Endodermal cell (in vitro differentiated cells): Measurements from ENCODE around the gene PTPN9. TPM values are rescaled to one million over a fixed set of nuclear protein-coding genes. Genes with fewer than 3 reads are reported as not detected.

ENCODE experiments used
- DNase-seq: peaks from one replicate; pipeline ENCODE4 v3.0.0-alpha.2; 2017
- H3K27ac ChIP-seq: 2 replicates; pipeline ENCODE4 v1.5.1; 2013; ENCODE audit warnings: mild to moderate bottlenecking, low read depth, low read length, moderate library complexity
- H3K27me3 ChIP-seq: 2 replicates; pipeline ENCODE4 v1.6.1; 2013; ENCODE audit warnings: mild to moderate bottlenecking, low read length, moderate library complexity; ENCODE audit not compliant: insufficient read depth, control insufficient read depth, poor library complexity, severe bottlenecking
- H3K36me3 ChIP-seq: 2 replicates; pipeline ENCODE4 v1.7.0; 2013; ENCODE audit warnings: mild to moderate bottlenecking, low read length, moderate library complexity; ENCODE audit not compliant: control insufficient read depth, insufficient read depth
- H3K4me1 ChIP-seq: one replicate; pipeline ENCODE4 v1.7.0; 2013; ENCODE audit warnings: low read length; ENCODE audit not compliant: control insufficient read depth, insufficient read depth
- H3K4me3 ChIP-seq: 2 replicates; pipeline ENCODE4 v1.5.1; 2013; ENCODE audit warnings: mild to moderate bottlenecking, low read length, moderate library complexity
- H3K9ac ChIP-seq: 2 replicates; pipeline ENCODE4 v1.6.1; 2013; ENCODE audit warnings: mild to moderate bottlenecking, low read length, moderate library complexity; ENCODE audit not compliant: poor library complexity, severe bottlenecking; ENCODE audit errors: extremely low read depth
- H3K9me3 ChIP-seq: 2 replicates; pipeline ENCODE4 v1.6.1; 2013; ENCODE audit warnings: mild to moderate bottlenecking, low read length, moderate library complexity; ENCODE audit not compliant: control insufficient read depth
- H3K27ac Mint-ChIP-seq: 2 replicates; pipeline ENCODE4 v1.8.0; 2020; ENCODE audit warnings: mixed read lengths
- H3K27me3 Mint-ChIP-seq: 2 replicates; pipeline ENCODE4 v1.8.0; 2021; ENCODE audit warnings: mild to moderate bottlenecking, mixed read lengths; ENCODE audit not compliant: insufficient read depth
- H3K36me3 Mint-ChIP-seq: 2 replicates; pipeline ENCODE4 v1.8.0; 2020; ENCODE audit warnings: low read depth, mixed read lengths
- H3K4me1 Mint-ChIP-seq: 2 replicates; pipeline ENCODE4 v1.8.0; 2020; ENCODE audit warnings: mixed read lengths
- H3K4me3 Mint-ChIP-seq: 2 replicates; pipeline ENCODE4 v1.8.0; 2020; ENCODE audit warnings: mild to moderate bottlenecking, moderate library complexity, mixed read lengths
- H3K9me3 Mint-ChIP-seq: 2 replicates; pipeline ENCODE4 v1.8.0; 2020; ENCODE audit warnings: mild to moderate bottlenecking, mixed read lengths
- WGBS, 2 experiments: methylation state at CpG; one replicate each; pipeline versions ENCODE4 v1.1.5 to v1.1.7; 2013; ENCODE audit warnings: missing lambda C conversion rate in 2 of 2, mixed read lengths in 1 of 2; ENCODE audit not compliant: insufficient coverage in 1 of 2, insufficient read length in 1 of 2; 5-methylcytosine and 5-hydroxymethylcytosine counted together
- total RNA-seq, 2 donors: library from RNA; stranded (reverse); fragmentation: NEBNext Ultra II Directional in 1 of 2; extraction: Animal tissue kit (Norgen Biotek cat#: 25700) in 1 of 2; gene quantifications; 2 replicates in 1 of 2; 3 replicates in 1 of 2; pipeline ENCODE4 v1.2.1, GENCODE V29; 2021
- TF ChIP-seq, protein P1 (sequence below): fragments of 200-600 bp; sonication (generic); conservative IDR thresholded peaks from 2 replicates; pipeline ENCODE4 v1.5.0; 2021; ENCODE audit warnings: antibody characterized with exemption, mild to moderate bottlenecking

Gene PTPN9
- total RNA-seq, 2 donors from 2014 or later = 49.1 to 53.5 TPM

- H3K9me3 Mint-ChIP-seq = peaks cover 10% of the 10 kb centered on the region
- Histone ChIP-seq H3K27ac (no peak overlapping the region), H3K4me3 (no peak overlapping the region), H3K27me3 (no peaks in the 10 kb centered on the region), H3K9me3 (no peaks in the 10 kb centered on the region), H3K9ac (no peak overlapping the region), H3K4me1 (no peaks in the 10 kb centered on the region), H3K36me3 (peaks cover 22% of the 10 kb centered on the region)
- TF ChIP-seq, protein P1, sequence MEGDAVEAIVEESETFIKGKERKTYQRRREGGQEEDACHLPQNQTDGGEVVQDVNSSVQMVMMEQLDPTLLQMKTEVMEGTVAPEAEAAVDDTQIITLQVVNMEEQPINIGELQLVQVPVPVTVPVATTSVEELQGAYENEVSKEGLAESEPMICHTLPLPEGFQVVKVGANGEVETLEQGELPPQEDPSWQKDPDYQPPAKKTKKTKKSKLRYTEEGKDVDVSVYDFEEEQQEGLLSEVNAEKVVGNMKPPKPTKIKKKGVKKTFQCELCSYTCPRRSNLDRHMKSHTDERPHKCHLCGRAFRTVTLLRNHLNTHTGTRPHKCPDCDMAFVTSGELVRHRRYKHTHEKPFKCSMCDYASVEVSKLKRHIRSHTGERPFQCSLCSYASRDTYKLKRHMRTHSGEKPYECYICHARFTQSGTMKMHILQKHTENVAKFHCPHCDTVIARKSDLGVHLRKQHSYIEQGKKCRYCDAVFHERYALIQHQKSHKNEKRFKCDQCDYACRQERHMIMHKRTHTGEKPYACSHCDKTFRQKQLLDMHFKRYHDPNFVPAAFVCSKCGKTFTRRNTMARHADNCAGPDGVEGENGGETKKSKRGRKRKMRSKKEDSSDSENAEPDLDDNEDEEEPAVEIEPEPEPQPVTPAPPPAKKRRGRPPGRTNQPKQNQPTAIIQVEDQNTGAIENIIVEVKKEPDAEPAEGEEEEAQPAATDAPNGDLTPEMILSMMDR = no peak
- H3K36me3 Mint-ChIP-seq = peaks cover 28% of the 10 kb centered on the region
- no peak overlapping the region for H3K4me3 Mint-ChIP-seq
- H3K4me1 Mint-ChIP-seq = peaks cover 1% of the 10 kb centered on the region
- DNase-seq = no peak
- no peaks in the 10 kb centered on the region for H3K27me3 Mint-ChIP-seq
- no peak overlapping the region for H3K27ac Mint-ChIP-seq
Observed at GRCh38 chr15:75554717-75555116, 24.4 kb downstream of the PTPN9 start.

- H3K27ac Mint-ChIP-seq = no peak overlapping the region
Observed at GRCh38 chr15:75553659-75554058, 25.5 kb downstream of the PTPN9 start.

GRCh38 chr15:75551091-75551490, 28.0 kb downstream of the PTPN9 start:
- no peak overlapping the region for H3K4me3 ChIP-seq
- Mint-ChIP-seq H3K9me3 (no peaks in the 10 kb centered on the region), H3K27ac (no peak overlapping the region), H3K4me3 (no peak overlapping the region), H3K4me1 (no peaks in the 10 kb centered on the region), H3K36me3 (peaks cover 17% of the 10 kb centered on the region), H3K27me3 (no peaks in the 10 kb centered on the region)
- 96 to 100% methylated on average over 2 to 4 of the region's 4 CpGs for WGBS, 2 experiments
- no peaks in the 10 kb centered on the region for H3K4me1 ChIP-seq
- TF ChIP-seq, protein P1 = no peak
- no peak overlapping the region for H3K9ac ChIP-seq
- no peak overlapping the region for H3K27ac ChIP-seq
- DNase-seq = no peak
- H3K9me3 ChIP-seq = no peaks in the 10 kb centered on the region
- H3K36me3 ChIP-seq = peaks cover 13% of the 10 kb centered on the region
- no peaks in the 10 kb centered on the region for H3K27me3 ChIP-seq

More at GRCh38 chr15:75553659-75554058, 25.5 kb downstream of the PTPN9 start:
- TF ChIP-seq, protein P1 = no peak
- Mint-ChIP-seq H3K4me3 (no peak overlapping the region), H3K4me1 (no peaks in the 10 kb centered on the region), H3K9me3 (peaks cover 6% of the 10 kb centered on the region), H3K36me3 (peaks cover 25% of the 10 kb centered on the region), H3K27me3 (no peaks in the 10 kb centered on the region)
- H3K9me3 ChIP-seq = no peaks in the 10 kb centered on the region
- no peaks in the 10 kb centered on the region for H3K27me3 ChIP-seq
- no peak for DNase-seq
- H3K9ac ChIP-seq = no peak overlapping the region
- peaks cover 22% of the 10 kb centered on the region for H3K36me3 ChIP-seq
- H3K4me3 ChIP-seq = no peak overlapping the region
- no peaks in the 10 kb centered on the region for H3K4me1 ChIP-seq
- H3K27ac ChIP-seq = no peak overlapping the region
